NCI-H1930 (cell line): ENCODE results near the gene NBEAL2.

Experiments used
- DNase-seq, 2 experiments: peaks; one replicate each; lab custom pipeline; 2025; lab: John Stamatoyannopoulos, UW

NBEAL2 gene

DNA sequence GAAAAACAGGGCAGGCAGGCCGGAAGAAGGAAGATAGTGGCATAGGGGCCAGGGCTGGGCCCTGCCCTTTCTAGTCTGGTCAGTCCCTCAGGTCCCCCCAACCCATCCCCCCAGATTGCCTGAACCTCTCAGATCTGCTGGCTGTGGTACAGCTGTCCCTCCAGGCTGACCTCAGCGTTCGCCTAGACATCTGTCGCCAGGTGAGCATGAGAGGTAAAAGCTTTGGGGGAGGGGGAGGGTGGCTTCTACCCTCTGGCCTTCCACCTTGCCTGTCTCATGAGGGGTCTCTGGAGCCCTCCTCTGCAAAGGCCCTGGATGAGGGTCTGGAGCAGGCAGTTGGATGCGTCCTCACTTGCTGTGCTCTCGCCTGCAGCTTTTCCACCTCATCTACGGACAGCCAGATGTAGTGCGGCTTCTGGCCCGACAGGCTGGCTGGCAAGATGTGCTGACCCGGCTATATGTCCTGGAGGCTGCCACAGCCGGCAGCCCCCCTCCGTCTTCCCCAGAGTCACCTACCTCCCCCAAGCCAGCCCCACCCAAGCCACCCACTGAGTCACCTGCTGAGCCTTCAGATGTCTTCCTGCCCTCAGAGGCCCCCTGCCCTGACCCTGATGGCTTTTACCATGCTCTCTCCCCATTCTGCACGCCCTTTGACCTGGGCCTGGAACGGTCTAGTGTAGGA lies 20.2 kb downstream of the NBEAL2 start:
- no peak for DNase-seq

DNA sequence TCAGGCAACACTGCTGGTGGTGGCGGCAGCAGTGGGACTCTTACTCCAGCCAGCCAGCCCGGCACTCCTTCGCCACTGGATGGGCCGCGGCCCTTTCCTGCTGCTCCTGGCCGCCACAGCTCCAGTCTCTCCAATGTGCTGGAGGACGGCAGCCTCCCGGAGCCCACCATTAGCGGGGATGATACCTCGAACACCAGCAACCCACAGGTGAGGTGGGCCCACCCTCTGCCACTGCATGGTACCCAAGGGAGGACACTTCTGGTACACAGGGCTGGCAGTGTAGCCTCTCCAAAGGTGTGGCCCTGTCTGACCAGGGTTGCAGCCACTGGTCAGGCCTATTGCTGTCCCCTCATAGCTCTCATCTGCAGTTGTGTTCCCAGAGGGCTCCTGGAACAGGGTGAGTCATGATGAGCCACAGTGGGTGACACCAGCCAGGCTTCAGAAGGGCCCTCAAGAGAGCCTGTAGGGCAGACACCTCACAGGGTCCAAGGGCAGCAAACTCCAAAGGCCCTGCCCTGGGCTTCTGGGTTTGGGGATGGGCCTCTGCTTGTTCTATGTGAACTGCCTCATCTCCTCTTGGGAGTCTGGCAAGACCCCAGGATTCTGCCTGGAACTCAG lies 20.8 kb downstream of the NBEAL2 start:
- DNase-seq: no peak

GRCh38 chr3:47000922-47001730 lies 21.7 kb downstream of the NBEAL2 start:
- DNase-seq: no peak

DNA sequence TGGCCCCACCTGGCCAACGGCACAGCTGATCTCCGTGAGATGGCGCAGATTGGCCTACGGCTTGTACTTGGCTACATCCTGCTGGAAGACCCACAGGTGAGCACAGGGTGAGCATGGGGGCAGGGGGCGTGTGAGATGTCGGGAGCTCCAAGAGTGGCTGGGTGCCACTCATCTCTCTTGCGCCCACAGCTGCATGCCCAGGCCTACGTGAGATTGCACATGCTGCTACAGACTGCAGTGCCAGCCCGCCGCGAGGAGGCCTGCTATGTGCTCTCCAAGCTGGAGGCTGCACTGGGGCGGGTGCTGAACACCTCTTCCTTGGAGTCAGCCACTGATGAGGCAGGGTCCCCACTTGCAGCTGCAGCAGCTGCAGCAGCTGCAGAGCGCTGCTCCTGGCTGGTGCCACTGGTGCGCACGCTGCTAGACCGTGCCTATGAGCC lies 22.3 kb downstream of the NBEAL2 start:
- no peak for DNase-seq

DNA sequence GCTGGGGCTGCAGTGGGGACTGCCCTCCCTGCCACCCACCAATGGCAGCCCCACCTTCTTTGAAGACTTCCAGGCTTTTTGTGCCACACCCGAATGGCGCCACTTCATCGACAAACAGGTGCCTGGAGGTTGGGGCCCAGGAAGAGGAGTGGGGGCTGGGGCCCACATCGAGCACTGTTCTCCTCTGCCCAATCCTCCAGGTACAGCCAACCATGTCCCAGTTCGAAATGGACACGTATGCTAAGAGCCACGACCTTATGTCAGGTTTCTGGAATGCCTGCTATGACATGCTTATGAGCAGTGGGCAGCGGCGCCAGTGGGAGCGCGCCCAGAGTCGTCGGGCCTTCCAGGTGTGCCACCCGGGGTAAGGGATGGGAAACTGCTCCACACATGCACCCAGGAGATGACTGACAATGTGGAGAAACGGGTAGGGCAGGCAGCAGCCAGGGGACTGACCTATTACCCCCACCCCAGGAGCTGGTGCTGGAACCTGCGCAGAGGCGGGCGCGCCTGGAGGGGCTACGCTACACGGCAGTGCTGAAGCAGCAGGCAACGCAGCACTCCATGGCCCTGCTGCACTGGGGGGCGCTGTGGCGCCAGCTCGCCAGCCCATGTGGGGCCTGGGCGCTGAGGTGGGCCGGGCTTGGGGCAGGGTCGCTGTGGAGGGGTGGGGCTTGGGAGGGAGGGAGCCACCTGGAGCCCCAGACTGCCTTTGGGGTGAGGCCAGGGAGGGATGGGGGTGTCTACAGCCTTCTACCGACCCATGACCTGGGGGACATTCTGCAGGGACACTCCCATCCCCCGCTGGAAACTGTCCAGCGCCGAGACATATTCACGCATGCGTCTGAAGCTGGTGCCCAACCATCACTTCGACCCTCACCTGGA lies 22.9 kb downstream of the NBEAL2 start:
- no peak for DNase-seq

DNA sequence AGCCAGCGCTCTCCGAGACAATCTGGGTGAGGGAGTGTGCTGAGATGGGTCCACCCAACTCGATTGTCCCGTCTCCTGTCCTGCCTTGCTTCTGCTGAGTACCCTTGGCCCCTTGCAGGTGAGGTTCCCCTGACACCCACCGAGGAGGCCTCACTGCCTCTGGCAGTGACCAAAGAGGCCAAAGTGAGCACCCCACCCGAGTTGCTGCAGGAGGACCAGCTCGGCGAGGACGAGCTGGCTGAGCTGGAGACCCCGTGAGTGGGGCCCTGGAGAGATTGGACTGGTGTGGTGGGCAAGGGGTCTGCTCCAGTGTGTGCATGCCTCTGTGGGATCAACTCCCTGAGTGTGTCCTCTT lies 23.6 kb downstream of the NBEAL2 start:
- no peak for DNase-seq

GRCh38 chr3:47003461-47004368 lies 24.2 kb downstream of the NBEAL2 start:
- no peak for DNase-seq

GRCh38 chr3:47004369-47005211 lies 25.1 kb downstream of the NBEAL2 start:
- DNase-seq: no peak

- no peak for DNase-seq
These were observed 26.0 kb downstream of the NBEAL2 start for GRCh38 chr3:47005212-47006144.

- DNase-seq: no peak
These were observed 26.7 kb downstream of the NBEAL2 start for GRCh38 chr3:47006145-47006651.

DNA sequence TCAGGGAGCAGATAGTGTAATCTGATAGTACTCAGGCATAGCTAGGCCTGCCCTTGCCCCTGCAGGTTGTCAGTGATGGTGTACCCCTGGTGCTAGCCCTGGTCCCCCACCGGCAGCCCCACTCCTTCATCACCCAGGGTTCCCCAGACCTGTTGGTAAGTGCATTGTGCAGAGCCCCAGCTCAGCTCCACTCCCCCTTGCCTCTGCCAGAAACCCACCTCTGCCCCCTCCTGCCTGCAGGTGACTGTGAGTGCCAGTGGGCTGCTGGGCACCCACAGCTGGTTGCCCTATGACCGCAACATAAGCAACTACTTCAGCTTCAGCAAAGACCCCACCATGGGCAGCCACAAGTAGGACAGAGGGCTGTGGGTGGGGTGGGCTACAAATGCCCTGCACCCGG lies 27.5 kb downstream of the NBEAL2 start:
- no peak for DNase-seq

DNA sequence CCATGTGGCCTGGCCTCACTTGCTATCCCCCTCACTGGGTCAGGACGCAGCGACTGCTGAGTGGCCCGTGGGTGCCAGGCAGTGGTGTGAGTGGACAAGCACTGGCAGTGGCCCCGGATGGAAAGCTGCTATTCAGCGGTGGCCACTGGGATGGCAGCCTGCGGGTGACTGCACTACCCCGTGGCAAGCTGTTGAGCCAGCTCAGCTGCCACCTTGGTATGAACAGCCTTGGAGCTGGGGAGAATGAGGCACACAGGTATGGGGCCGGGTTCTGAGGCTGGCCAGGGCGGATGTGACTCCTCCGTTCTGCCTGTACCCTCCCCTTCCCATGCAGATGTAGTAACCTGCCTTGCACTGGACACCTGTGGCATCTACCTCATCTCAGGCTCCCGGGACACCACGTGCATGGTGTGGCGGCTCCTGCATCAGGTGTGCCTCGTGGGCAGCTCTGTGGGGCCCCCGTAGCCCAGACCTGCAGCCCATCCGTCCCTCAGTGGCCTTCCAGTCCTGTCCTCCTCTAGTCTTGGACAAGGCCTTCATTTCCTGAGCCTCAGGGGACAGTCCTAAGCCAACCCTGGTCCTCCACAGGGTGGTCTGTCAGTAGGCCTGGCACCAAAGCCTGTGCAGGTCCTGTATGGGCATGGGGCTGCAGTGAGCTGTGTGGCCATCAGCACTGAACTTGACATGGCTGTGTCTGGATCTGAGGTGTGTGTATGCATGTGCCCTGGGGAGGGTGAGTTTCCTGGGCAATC lies 28.2 kb downstream of the NBEAL2 start:
- no peak for DNase-seq

GRCh38 chr3:47008234-47008796 lies 28.8 kb downstream of the NBEAL2 start:
- DNase-seq: no peak

- DNase-seq: no peak
These were observed 29.4 kb downstream of the NBEAL2 start for GRCh38 chr3:47008851-47009224.

DNA sequence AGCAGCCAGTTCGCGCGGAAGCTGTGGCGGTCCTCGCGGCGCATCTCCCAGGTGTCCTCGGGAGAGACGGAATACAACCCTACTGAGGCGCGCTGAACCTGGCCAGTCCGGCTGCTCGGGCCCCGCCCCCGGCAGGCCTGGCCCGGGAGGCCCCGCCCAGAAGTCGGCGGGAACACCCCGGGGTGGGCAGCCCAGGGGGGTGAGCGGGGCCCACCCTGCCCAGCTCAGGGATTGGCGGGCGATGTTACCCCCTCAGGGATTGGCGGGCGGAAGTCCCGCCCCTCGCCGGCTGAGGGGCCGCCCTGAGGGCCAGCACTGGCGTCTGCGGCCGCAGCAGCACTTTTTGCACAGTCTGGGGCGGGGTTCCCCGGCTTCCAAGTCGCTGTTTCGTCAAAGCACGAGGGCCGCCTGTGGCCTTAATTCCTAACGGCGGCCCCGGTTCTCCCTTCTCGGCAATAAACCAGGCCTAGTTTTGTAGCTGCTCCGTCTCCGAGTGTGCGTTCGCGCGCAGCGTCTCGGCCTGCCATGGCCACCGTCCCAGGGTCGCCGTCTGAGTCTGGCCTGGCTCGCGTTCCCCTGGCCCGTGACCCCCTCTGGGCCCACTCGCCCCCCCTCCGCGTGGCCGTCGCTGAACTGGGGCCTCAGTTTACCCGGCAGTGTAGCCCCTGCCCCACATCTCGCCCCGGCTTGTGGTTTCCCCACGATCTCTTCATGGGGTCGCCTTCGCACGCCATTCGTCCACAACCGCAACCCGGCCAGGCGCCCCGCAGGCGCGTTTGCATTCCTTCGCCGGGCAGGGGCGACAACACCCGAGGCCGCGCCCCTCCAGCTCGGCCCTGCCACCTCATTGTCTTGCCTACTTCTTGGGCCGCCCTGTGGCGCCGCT lies 30.0 kb downstream of the NBEAL2 start:
- DNase-seq: no peak

DNA sequence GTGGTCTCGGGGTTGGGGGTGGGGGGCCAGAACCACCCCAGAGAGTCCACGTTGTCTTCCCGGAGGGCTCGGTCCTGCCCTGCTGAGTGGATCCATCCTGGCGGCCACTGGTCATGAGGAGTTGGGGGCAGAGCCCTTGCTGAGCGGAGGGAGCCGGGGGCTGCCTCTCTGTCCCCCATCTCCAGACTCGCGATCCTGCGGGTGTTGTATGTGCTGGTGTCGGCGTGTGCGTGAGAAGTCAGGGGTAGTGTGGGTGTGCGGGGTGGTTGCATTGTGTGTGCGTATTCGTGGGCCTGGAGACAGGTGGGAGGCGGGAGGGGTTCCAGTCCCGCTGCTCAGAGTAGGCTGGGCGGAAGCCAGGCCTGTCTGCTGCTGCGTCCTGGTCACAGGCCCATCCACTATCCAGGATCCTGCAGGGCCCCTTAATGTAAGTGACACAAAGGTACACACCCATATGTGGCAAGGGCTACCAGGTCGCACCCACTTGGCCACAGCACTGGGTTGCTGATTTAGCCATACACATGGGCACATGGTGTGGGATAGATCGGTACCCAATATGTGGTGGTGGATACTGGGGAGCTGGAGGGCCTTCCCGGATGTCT lies 30.7 kb downstream of the NBEAL2 start:
- no peak for DNase-seq
